HepG2 (cell line): ENCODE results near the gene MICOS13. TPM values are rescaled to one million over a fixed set of nuclear protein-coding genes. Genes with fewer than 3 reads are reported as not detected.

Experiments used
- CBX5 ChIP-seq: sonication (generic); formaldehyde crosslinking; IDR thresholded peaks from 2 replicates; pipeline ENCODE4 v1.4.0; 2020; ENCODE audit warnings: missing genetic modification reagents, borderline replicate concordance
- EED ChIP-seq: sonication (generic); formaldehyde crosslinking; IDR thresholded peaks from 2 replicates; pipeline ENCODE4 v1.5.0; 2020; ENCODE audit warnings: mild to moderate bottlenecking, missing genetic modification reagents
- HNRNPL ChIP-seq: fragments of 200-400 bp; formaldehyde crosslinking; IDR thresholded peaks from 2 replicates; pipeline ENCODE4 v1.6.1; 2017; ENCODE audit warnings: mild to moderate bottlenecking, low read depth, low read length
- KLF12 ChIP-seq: sonication (generic); formaldehyde crosslinking; IDR thresholded peaks from 2 replicates; pipeline ENCODE4 v1.4.0; 2020; ENCODE audit warnings: missing genetic modification reagents, borderline replicate concordance
- MIXL1 ChIP-seq: IDR thresholded peaks from 2 replicates; pipeline ENCODE4 v1.6.1; 2016
- MYNN ChIP-seq: sonication (generic); formaldehyde crosslinking; IDR thresholded peaks from 2 replicates; pipeline ENCODE4 v1.4.0; 2020; ENCODE audit warnings: mild to moderate bottlenecking, low read depth, missing genetic modification reagents
- POLR2A ChIP-seq, 2 experiments: IDR thresholded peaks; 2 replicates each; pipeline ENCODE4 v1.6.1; 2011; ENCODE audit warnings: low read depth in 2 of 2, low read length in 2 of 2, mild to moderate bottlenecking in 1 of 2, moderate library complexity in 1 of 2; ENCODE audit not compliant: insufficient read depth in 1 of 2
- RBM39 ChIP-seq: fragments of 200-400 bp; formaldehyde crosslinking; IDR thresholded peaks from one replicate; pipeline ENCODE4 v1.6.1; 2018; ENCODE audit warnings: antibody characterized with exemption, mild to moderate bottlenecking, low read depth, low read length; ENCODE audit not compliant: poor library complexity, severe bottlenecking
- ZFYVE20 ChIP-seq: sonication (generic); formaldehyde crosslinking; IDR thresholded peaks from 2 replicates; pipeline ENCODE4 v1.8.0; 2023; ENCODE audit warnings: low read depth, mild to moderate bottlenecking, moderate library complexity, missing genetic modification reagents, borderline replicate concordance
- ZNF101 ChIP-seq: sonication (generic); formaldehyde crosslinking; IDR thresholded peaks from 2 replicates; pipeline ENCODE4 v1.4.0; 2020; ENCODE audit warnings: mild to moderate bottlenecking, low read depth, missing genetic modification reagents, borderline replicate concordance
- ZNF484 ChIP-seq: sonication (generic); formaldehyde crosslinking; IDR thresholded peaks from 2 replicates; pipeline ENCODE4 v1.5.1; 2020; ENCODE audit warnings: mild to moderate bottlenecking, low read depth, missing genetic modification reagents, borderline replicate concordance
- ZNF496 ChIP-seq: sonication (generic); formaldehyde crosslinking; IDR thresholded peaks from 2 replicates; pipeline ENCODE4 v1.8.1; 2023; ENCODE audit warnings: mild to moderate bottlenecking, moderate library complexity, missing genetic modification reagents; ENCODE audit not compliant: insufficient replicate concordance
- ZNF598 ChIP-seq: sonication (generic); formaldehyde crosslinking; IDR thresholded peaks from 2 replicates; pipeline ENCODE4 v1.5.1; 2020; ENCODE audit warnings: mild to moderate bottlenecking, missing genetic modification reagents, borderline replicate concordance
- ZNF687 ChIP-seq: sonication (generic); formaldehyde crosslinking; IDR thresholded peaks from 2 replicates; pipeline ENCODE4 v1.5.1; 2020; ENCODE audit warnings: mild to moderate bottlenecking, missing genetic modification reagents, moderate library complexity
- ZNF781 ChIP-seq: sonication (generic); formaldehyde crosslinking; IDR thresholded peaks from 2 replicates; pipeline ENCODE4 v1.5.1; 2020; ENCODE audit warnings: borderline replicate concordance, mild to moderate bottlenecking, missing genetic modification reagents; ENCODE audit errors: not compliant biosample characterization
- polyA plus RNA-seq, 8 experiments: library from polyadenylated mRNA; depleted of rRNA in 3 of 8; stranded (reverse) in 7 of 8; unstranded in 1 of 8; fragments of >200 nt; fragmentation: Illumina TruSeq in 4 of 8; extraction: Trizol in 4 of 8; gene quantifications; 2 replicates each; pipeline versions ENCODE4 v1.2.1 to v1.2.3, GENCODE V29; 2011 to 2016; ENCODE audit warnings: low read depth in 4 of 8, missing spikeins in 1 of 8, mixed read lengths in 1 of 8; ENCODE audit not compliant: insufficient read depth in 1 of 8
- total RNA-seq, 5 experiments: library from RNA; depleted of rRNA; stranded (reverse); fragments of >200 nt; fragmentation: Illumina TruSeq; extraction: Trizol; gene quantifications; 2 replicates each; pipeline ENCODE4 v1.2.3, GENCODE V29; 2016; ENCODE audit warnings: low read depth in 1 of 5
- TF ChIP-seq, protein P1 (sequence below): fragments of 450-650 bp; IDR thresholded peaks from 2 replicates; pipeline ENCODE4 v1.6.1; 2017; ENCODE audit warnings: mild to moderate bottlenecking
- TF ChIP-seq, protein P2 (sequence below): IDR thresholded peaks from 2 replicates; pipeline ENCODE4 v1.6.1; 2012; ENCODE audit warnings: inconsistent platforms
- TF ChIP-seq, protein P3 (sequence below): sonication (generic); formaldehyde crosslinking; conservative IDR thresholded peaks from 2 replicates; pipeline ENCODE4 v1.8.0; 2022; ENCODE audit warnings: mild to moderate bottlenecking, moderate library complexity, missing genetic modification reagents

MICOS13 gene
- total and polyA plus RNA-seq, 2 of the 13 experiments (the other 11 are each of a cell fraction or from before 2014, with no cell fraction given), result 28.8 to 35.4 TPM

DNA sequence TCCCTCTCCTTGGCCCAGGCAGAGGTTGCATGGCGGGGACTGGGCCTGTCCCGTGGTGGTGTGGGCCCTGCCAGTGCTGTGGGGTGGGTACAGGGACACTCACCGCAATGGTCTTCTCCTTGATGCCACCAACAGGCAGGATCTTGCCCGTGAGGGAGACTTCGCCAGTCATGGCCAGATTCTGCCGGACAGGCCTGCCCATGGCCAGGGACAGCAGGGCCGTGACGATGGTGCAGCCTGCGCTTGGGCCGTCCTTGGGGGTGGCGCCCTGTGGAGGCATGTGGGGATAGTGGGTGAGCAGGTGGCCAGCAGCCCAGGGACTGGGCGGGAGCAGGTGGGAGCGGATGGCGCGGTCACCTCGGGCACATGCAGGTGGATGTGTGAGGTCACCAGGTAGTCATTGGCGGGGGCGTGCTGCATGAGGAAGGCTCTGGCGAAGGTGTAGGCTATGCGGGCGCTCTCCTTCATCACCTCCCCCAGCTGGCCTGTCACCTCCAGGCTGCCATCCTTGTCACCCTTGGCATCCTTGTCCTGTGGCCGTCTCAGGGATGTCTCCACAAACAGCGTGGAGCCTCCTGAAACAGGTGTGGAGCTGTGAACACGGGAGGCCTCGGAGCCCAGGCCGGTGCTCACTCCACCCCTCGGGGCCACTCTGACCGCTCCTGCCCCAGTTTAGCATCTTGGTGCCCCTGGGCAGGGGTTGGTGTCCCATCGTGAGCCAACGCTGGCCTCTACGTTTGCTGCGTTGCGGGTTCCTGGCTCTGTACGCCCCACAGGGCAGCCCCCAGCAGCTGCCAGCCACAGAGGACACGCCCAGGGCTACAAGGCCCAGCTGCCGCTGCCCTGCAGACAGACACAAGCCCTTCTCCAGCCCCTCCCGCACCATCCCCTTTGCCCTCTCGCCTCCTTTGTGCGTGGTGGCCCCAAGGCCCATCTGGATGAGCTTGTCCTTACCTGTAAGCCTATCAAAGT lies 13.2 kb upstream of the MICOS13 start (continued):
- TF ChIP-seq ZNF687 (CRISPR knock-in tag), result peak; percentile 41
- TF ChIP-seq MIXL1, result no peak
- no peak for TF ChIP-seq ZNF484 (CRISPR knock-in tag)
- peak; percentile 62 for TF ChIP-seq RBM39
- no peak for TF ChIP-seq MYNN (CRISPR knock-in tag)
- 0 out of 2 replicates have a peak, but pooled peaks have one; percentile 2 for TF ChIP-seq CBX5 (CRISPR knock-in tag)
- TF ChIP-seq EED (CRISPR knock-in tag), result no peak
- no peak for TF ChIP-seq ZNF781 (CRISPR knock-in tag)
- no peak for TF ChIP-seq ZNF101 (CRISPR knock-in tag)
- TF ChIP-seq, protein P1, sequence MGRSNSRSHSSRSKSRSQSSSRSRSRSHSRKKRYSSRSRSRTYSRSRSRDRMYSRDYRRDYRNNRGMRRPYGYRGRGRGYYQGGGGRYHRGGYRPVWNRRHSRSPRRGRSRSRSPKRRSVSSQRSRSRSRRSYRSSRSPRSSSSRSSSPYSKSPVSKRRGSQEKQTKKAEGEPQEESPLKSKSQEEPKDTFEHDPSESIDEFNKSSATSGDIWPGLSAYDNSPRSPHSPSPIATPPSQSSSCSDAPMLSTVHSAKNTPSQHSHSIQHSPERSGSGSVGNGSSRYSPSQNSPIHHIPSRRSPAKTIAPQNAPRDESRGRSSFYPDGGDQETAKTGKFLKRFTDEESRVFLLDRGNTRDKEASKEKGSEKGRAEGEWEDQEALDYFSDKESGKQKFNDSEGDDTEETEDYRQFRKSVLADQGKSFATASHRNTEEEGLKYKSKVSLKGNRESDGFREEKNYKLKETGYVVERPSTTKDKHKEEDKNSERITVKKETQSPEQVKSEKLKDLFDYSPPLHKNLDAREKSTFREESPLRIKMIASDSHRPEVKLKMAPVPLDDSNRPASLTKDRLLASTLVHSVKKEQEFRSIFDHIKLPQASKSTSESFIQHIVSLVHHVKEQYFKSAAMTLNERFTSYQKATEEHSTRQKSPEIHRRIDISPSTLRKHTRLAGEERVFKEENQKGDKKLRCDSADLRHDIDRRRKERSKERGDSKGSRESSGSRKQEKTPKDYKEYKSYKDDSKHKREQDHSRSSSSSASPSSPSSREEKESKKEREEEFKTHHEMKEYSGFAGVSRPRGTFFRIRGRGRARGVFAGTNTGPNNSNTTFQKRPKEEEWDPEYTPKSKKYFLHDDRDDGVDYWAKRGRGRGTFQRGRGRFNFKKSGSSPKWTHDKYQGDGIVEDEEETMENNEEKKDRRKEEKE, result no peak
- TF ChIP-seq ZNF496 (CRISPR knock-in tag), result no peak
- 0 out of 2 replicates have a peak, but pooled peaks have one; percentile 48 for TF ChIP-seq ZNF598 (CRISPR knock-in tag)
- peak in 1 of 2 experiments; percentile 71 for TF ChIP-seq POLR2A (IDR thresholded peaks at IDR 0.05; ENCODE audit: insufficient read depth in 1 of 2, low read depth in 2 of 2, low read length in 2 of 2)
- no peak for TF ChIP-seq ZFYVE20
- TF ChIP-seq, protein P2, sequence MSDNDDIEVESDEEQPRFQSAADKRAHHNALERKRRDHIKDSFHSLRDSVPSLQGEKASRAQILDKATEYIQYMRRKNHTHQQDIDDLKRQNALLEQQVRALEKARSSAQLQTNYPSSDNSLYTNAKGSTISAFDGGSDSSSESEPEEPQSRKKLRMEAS, result no peak
- TF ChIP-seq HNRNPL, result 0 out of 2 replicates have a peak, but pooled peaks have one; percentile 42
- no peak for TF ChIP-seq KLF12 (CRISPR knock-in tag)
- TF ChIP-seq, protein P3, sequence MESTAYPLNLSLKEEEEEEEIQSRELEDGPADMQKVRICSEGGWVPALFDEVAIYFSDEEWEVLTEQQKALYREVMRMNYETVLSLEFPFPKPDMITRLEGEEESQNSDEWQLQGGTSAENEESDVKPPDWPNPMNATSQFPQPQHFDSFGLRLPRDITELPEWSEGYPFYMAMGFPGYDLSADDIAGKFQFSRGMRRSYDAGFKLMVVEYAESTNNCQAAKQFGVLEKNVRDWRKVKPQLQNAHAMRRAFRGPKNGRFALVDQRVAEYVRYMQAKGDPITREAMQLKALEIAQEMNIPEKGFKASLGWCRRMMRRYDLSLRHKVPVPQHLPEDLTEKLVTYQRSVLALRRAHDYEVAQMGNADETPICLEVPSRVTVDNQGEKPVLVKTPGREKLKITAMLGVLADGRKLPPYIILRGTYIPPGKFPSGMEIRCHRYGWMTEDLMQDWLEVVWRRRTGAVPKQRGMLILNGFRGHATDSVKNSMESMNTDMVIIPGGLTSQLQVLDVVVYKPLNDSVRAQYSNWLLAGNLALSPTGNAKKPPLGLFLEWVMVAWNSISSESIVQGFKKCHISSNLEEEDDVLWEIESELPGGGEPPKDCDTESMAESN, result no peak
